NCI-H748 (cell line): Measurements from ENCODE around the gene FLT1.

Source experiments
- DNase-seq: peaks from one replicate; lab custom pipeline; 2025; ENCODE audit not compliant: unreplicated experiment; lab: John Stamatoyannopoulos, UW

Gene FLT1

DNA sequence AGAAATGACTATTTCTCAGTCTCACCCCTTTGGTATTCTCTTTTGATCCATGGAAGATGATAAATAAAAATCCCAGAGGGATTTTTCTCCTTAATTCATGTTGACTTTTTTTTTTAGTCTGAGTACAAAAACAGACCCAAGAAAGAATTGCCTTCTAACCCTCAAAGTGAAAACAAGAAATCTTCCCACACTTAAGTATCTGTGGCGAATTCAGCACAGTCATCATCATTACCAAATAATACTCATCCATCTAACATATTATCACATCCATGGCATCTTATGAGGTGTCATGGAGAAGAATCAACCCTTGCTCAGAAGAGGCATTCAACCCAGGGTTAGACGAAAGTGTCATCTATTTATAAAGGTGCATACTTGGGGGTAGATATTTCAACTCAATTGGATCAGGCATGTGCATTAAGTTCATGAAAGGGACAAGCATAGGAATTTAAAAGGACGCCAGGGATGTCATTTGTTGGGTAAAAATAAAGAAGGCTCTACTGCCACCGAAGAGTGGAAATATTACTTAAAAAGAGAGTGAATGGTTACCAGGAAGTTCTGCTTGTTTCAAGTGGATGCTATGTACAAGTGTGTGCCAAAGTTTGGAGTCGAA, 101.9 kb downstream of the FLT1 start:
- no peak for DNase-seq

DNA sequence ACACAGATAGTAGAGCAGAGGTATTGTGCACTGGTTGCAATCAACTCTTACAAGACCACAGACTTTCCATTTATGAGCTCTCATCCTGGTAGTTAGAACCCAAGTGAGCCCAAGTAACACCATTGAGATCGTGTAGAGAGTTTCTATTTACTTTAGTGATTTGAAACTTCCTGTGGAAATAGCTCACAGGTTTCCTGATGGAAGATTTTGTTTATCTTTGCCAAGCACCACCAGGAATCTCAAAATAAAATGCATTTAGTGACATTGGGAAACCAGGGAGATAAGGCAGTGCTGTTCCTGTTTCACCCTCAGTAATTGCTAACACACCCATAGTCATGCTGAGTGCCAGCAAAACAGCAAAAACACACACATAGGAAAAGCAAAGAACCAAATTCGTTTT, 102.5 kb downstream of the FLT1 start:
- DNase-seq = no peak

DNA sequence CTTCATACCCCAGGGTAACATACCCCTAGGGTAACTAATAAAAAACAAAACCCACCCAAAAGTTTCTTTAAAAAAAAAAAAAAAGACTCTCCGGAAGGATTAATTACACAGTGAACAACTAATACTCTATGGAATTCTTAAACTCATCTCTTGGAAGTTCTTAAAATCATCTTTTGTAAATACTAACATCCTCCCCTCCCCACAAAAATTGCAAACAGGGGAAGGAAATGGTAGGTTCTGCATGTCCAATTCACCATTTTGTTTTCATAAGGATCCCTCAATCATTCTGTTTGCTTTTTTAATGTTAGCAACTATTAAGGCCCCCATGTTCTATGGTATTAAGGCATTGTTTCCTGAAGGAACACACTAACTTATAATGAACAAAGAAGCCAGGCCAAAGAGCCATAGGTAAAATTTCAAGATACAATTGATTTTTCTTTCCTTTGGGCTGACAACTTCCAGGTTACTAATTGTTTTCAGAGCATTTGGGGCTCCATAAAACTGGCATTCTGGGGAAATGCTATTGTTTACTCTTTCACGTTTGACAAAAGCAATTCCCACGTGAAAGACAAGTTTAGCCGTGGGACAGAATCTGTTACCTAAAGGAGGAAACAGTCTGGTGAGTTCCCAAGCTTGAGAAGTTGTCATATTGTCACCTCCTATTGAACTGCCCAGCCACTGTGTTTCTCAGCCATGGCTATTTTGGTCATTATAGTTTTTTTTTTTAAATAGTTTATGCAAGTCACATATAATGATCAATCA, 107.0 kb downstream of the FLT1 start:
- DNase-seq = no peak

DNA sequence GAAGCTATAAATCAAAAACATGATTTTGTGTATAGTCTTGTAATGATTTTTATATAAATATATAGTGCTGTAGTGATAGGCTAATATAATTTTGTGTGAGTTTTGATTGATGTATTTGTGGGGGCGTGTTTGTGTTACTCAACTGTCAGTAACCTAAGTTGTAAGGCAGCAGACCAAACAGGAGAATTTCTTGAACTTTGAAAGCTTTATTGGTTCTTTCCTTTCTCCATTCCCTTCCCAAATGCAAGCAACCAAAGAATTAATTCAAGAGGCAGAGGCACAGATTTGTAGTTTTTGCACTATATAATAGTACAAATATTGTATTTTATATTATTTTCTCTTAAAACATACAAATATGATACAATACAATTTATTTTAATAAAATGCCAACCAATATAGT, 109.6 kb downstream of the FLT1 start:
- DNase-seq = no peak

DNA sequence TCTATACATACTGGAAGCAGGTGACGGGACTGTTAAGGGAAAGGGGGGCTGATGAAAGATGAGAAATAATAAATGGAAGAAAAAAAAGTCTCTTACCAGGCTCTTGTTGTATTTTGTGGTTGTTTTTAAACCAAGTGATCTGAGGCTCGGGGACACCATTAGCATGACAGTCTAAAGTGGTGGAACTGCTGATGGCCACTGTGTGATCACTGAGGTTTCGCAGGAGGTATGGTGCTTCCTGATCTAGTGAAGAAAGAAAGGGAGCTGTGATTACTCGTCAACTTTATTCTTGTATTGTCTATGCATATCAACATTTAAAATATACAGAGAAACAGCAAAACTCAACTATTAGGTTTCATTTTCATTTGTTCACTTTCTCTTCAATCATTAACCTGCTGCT, 110.1 kb downstream of the FLT1 start:
- no peak for DNase-seq

DNA sequence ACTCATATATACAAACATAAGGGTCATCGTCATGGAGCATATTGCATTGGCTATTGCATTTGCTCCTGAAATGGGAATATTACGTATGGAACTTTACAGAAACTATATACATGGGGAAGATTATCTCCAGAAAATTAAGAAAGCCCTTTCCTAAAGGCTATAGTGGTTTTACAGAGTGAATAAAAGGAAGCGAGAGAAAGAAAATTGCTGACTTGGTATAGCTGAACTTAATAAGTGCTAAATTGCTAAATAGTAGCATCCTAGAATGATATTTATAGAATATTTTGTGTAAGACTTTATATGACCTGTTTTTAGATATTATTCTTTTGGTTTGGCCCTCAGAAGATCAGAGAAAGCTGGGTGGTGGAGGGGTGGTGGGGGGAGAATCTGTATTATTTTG, 114.6 kb downstream of the FLT1 start:
- DNase-seq = no peak

DNA sequence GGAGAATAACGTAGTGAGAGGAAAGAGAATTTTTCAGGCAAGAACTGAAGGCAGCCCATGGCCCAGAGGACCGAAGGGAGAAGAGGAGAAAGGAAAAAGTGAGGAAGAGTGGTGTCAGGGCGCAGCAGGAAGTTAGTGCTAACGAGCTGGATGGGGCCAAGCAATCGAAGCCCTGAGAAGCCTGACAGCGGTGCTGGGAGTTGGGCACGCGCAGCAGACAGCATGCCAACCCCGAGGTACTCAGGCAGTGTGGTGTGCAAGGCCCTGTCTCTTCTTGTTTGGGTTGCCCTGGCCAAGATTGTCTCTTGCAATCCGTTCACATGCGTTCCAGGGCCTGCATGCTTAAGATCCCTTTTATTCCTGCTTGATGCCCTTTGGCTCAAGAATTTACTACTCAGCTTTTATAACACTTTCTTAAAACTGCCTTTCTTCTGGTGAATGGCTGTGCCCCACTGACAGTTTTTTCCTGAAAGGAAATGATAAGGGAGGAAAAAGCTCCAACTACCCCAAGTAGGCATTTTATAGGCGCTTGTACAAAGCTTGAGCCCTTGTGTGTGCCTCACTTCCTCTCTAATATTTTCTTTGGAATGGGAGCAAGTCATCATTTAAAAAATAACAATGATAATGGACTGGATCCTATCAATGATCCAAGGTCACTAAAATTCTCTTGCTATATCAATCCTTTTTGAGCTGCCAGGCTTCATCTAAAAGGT, 115.4 kb downstream of the FLT1 start:
- no peak for DNase-seq

DNA sequence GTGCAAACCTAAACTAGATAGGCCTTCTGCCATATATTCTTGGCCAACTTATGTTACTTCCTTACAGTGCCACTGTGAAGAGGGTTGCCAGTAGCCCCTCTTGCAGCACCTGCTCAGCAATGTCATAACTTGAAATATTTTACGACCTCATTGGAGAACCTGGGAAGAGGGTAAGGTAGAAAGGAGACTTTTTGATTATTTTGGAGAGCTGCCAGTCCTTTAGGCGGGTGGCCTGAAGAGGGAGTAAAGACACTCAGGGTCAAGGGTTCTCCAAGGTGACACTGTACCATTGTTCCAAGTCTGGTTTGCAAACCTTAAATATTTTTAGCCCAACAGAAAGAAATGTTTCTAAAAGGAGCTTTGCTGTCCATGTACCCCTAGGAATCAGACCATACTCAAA, 118.3 kb downstream of the FLT1 start:
- DNase-seq = no peak

DNA sequence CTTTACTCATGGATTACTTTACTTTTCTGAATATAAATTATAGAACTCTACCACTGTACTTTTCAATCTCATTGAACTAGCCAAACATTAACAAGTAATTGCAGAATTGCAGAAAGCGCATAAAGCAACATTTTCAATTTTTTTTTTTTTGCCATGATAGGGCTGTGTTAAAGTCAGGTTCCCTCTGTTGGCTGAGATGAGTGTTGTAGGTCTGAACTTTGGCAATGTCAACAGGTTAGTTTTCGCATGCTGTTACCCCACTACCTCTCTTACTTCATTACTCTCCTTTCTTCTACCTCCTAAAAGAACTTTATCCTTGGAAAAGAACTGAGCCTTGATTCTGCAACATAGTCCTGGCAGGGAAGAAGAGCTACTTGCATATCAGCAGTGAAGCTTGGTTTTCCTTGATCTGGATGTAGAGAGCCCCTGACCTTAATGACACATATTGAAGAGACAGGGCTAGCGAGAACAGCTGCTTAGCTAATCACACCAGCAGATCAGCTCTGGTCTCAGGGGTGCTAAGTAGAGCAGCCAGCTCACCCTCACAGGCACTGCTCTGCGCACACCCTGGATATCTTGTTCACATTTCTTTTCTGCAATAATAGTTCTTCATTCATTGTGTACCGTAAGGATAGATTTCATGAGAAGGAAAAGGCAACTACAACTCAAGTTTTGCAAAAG, 119.5 kb downstream of the FLT1 start:
- no peak for DNase-seq

DNA sequence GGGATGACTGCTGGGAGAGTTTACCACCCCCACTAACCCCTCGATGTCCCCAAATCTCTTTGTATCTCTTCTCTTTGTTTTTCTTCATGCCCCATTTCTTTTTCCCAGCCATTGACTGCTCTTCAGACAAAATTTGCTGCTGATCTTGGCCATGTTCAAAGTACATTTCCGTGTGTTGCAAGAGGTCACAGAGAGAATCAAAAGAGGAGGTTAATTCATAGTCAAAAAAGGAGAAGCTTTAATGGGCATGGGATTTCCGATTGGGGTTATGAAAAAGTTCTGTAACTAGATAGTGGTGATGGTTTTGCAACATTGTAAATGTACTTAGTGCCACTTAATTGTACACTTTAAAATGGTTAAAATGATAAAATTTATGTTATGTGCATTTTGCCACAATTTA, 121.1 kb downstream of the FLT1 start:
- DNase-seq = no peak

DNA sequence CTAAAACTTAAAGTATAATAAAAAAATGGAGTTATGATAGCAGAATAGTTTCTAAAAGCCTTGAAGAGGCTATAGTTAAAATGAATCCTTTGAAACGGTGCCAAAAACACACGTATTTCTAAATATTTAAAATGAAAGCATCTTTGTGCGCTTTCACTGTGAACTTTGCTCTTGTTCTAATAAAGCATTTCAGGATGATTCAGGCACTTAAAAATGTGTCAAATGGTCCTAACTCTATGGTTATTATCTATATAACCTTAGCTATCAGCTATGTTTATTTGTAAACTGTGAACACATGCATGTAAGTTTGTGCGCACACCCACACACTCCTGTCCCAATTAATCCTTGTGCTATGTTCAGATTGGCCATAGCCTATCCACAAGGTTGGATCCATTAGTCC, 124.5 kb downstream of the FLT1 start:
- DNase-seq = no peak

DNA sequence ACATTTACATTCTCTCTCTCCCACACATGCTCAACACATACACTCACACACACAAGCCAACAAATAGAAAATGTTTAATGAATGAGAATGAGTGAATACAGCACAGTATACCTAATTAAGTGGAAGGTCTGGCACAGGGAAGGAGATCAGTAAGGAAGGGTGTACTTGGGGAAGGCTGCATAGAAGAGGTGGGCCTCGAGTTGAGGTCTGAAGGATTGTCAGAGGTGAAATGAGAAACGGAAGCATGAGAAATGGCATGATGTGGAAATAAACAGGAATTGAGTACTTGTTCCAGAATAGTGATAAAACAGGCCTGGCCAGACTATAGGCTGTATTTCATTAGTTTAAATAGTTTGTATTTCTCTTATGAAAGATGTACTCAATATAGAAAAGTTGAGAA, 136.2 kb downstream of the FLT1 start:
- no peak for DNase-seq

DNA sequence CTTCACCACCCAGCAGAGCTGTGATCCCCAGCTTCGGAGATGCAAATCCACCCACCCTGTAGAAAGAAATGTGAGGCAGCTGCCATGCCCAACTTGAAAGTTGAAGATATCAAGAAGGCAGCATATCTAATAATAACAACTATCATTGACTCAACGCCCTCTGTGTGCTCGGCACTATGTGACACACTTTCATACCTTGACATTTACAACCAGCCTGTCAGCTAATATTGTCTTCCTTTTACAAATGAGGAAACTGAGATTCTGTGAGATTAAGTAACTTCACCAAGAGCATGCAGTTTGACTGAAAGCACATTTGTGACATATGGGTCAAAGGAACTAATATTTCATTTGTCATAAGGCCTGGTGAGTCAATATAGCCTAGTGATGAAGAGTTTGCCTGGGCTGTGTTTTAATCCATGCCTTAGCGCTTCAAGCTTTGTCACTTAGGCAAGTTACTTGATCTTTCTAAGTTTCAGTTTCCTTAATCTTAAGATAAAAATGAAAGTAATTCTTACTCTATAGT, 137.0 kb downstream of the FLT1 start:
- DNase-seq = no peak

DNA sequence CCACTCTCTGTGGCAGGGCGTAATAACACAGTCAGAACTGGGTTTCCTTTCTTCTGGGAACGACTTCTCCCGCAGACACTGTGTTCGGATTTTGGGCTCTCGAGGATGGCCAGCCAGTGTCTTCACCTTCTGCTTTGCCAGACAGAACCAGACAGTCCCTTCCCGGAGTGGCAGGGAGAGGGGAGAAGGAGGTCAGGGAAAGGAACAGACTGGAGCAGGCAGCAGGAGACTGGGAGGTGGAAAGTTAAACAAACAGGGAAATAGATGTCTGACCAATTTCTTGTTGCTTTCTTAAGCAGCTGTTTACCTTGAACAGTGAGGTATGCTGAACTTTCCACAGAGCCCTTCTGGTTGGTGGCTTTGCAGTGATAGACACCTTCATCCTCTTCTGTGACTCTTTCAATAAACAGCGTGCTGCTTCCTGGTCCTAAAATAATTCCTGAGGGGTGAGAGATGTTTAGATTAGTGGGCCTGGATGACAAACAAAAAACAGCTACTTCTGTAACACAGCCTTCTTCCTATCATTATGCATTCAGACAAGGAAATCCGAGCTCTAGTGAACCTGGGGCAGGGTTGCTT, 137.6 kb downstream of the FLT1 start:
- DNase-seq = no peak

DNA sequence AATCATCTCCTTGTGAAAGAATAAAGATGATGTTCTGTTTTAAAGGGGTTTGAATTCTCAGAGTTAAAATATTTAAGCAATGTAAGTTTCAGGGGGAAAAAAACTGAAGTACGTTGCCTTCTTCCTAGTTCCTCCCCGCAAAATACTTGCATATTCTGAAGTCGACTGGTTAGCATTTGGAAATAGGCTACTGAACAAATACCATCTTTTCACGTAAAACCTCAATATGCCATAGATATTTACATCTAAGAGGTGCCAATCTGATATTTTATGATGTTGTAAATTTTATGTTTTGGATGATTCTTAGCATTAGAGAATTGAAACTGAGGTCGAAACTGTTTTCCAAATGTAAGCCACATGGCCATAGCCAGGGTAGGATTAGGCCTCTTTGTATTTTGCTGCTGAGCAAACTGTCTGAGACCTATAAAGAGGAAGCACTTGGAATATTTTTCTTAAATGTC, 138.3 kb downstream of the FLT1 start:
- no peak for DNase-seq

DNA sequence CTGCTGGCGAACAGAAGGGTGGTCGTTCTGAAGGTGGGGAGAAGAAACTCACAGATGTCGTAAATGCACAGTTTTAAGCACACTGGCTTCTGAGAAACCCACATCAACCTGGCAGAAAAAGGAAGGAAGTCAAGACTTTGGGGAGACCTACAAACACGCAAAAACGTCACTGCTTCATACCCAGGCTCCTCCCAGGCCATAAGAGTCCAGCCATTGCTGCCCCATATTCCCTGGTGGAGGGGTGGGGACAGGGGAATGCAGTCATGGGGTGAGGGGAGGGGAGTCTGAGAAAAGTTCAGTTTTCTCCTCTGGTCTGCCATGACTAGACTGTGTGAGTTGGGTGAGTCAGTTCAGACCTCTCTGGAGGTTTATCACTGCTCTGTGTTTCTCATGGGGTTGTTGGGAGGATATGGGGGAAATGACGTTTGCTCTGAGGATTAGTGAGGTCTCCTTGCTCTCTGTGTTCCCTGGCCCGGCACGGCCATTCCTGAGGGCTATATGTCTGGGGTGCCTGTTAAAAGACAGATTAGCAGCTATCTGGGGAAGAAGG, 139.0 kb downstream of the FLT1 start:
- DNase-seq = no peak

DNA sequence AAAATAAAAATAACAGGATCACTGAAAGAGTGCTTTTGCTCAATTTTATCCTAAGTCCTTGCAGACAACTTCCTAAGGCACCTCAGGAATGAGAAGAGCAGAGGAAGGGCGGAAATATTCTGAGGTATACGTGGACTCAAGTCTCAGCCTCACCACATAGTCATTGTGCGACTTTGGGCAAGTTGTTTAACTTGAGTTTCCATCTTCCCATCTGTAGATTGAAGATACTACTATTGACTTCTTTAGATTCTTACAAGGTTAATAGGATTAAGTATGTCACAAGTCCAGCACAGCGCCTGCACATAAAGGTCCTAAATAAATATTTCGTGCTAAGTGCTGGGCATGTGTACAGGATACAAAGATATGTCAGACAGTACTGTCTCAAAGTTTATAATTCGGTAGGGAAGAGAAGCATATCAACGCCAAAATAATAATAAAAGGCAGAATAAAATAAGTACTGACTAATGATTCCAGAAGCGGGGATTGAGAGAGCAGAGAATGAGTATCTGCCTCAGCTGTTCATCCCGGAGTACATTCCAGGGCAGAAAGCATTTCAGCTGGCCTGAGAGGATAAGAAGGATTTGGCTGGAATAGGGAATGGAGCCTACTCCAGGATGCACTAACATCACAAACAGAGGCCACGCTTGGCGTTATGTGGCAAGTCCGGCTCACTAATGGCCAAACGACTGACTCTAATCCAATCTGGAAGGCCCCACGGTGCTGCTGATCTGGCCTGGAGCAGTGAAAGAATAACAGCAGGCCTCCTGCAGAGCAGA, 139.7 kb downstream of the FLT1 start:
- no peak for DNase-seq

DNA sequence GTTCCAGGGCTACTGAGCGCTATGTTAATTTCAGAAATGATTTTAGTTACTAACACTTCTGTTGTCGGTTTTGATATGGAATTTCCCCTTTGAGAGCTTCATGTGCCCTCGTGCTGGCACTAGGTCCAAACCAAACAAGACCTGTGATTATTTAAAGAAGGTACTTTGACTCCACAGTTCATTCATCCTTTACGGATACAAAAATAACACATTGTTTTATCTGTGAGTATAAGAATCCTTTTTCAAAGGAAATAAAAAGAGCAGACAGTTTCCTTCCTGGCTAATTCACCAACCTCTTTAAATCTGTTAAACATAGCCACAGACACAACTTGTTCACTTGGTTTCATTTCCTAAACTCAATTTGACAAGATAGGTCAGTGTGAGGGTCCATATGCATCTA, 141.2 kb downstream of the FLT1 start:
- no peak for DNase-seq

DNA sequence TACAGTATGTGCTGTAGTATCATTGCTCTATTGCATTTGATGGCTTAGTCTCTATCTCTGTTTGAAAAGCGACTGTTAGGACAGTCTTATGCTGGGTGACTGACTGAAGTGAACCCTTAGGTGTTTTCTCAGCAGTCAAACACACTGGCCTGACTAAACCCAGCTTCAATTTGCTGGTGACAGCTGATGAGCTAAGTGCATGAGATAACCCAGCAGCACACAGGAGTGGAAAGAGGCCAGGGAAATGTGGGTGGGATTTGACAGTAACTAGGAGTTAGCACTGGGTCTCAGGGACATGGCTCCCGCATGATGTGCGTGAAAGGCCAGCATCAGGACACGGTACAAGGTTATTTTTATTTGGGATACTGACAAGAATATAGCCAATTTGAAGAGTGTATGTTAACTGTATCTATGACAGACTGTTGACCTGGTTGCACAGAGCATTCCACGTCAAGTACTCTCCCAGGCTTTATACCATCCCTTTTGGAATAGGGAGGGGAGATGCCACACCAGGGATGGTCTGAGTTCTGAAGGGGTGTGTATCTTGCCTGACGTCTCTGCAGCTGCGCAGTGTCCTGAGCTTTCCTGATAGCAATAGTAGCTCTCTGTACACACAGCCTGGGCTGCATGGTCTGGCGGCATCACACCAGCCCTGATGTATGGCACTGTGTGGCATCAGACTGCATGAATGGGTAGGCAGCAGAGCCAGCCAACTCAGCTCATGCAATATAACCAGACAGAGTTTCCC, 144.8 kb downstream of the FLT1 start:
- DNase-seq = no peak
